DND-41 (cell line): ENCODE results near the gene OGFRL1.

ENCODE experiments used
- ATAC-seq: fragments of 200-7000 bp; cut with Tn5 transposase; 3 replicates; pipeline ENCODE4 v1.9.1; 2021; ENCODE audit warnings: low read depth; ENCODE audit not compliant: insufficient read depth
- DNase-seq: peaks from one replicate; pipeline ENCODE4 v3.0.0-alpha.2; 2020
- H2AFZ ChIP-seq: 2 replicates; pipeline ENCODE4 v1.6.0; 2012; ENCODE audit warnings: low read depth, low read length
- H3K27ac ChIP-seq: 2 replicates; pipeline ENCODE4 v1.5.1; 2012; ENCODE audit warnings: low read length, inconsistent platforms
- H3K27me3 ChIP-seq: fragments of 200-600 bp; sonication (generic); 2 replicates; pipeline ENCODE4 v1.6.0; 2012; ENCODE audit warnings: low read length, mild to moderate bottlenecking, inconsistent platforms; ENCODE audit not compliant: insufficient read depth, poor library complexity
- H3K36me3 ChIP-seq: 2 replicates; pipeline ENCODE4 v1.5.1; 2012; ENCODE audit warnings: low read length, inconsistent platforms; ENCODE audit not compliant: insufficient read depth
- H3K4me1 ChIP-seq: 2 replicates; pipeline ENCODE4 v1.5.1; 2012; ENCODE audit warnings: mild to moderate bottlenecking, low read length; ENCODE audit not compliant: insufficient read depth
- H3K4me2 ChIP-seq: 2 replicates; pipeline ENCODE4 v1.6.0; 2012; ENCODE audit warnings: mild to moderate bottlenecking, moderate library complexity, low read length, inconsistent platforms; ENCODE audit not compliant: insufficient read depth
- H3K4me3 ChIP-seq, 2 experiments: fragments of 200-600 bp in 1 of 2; shearing (Covaris generic) in 1 of 2; 2 replicates each; pipeline ENCODE4 v1.5.1; 2012 to 2016; ENCODE audit warnings: inconsistent platforms in 2 of 2, low read length in 2 of 2, mild to moderate bottlenecking in 2 of 2, low read depth in 1 of 2, moderate library complexity in 1 of 2
- H3K79me2 ChIP-seq: 2 replicates; pipeline ENCODE4 v1.6.0; 2012; ENCODE audit warnings: low read length, inconsistent platforms; ENCODE audit not compliant: insufficient read depth
- H3K9ac ChIP-seq: 2 replicates; pipeline ENCODE4 v1.6.0; 2012; ENCODE audit warnings: low read depth, mild to moderate bottlenecking, inconsistent platforms, low read length, moderate library complexity
- H3K9me3 ChIP-seq: 2 replicates; pipeline ENCODE4 v1.5.1; 2012; ENCODE audit warnings: low read length, moderate library complexity, mild to moderate bottlenecking, inconsistent platforms; ENCODE audit not compliant: insufficient read depth, severe bottlenecking
- H4K20me1 ChIP-seq: 2 replicates; pipeline ENCODE4 v1.6.0; 2012; ENCODE audit warnings: low read length; ENCODE audit not compliant: insufficient read depth
- EZH2 ChIP-seq: IDR thresholded peaks from 3 replicates; pipeline ENCODE4 v1.6.1; 2012; ENCODE audit warnings: borderline replicate concordance, low read depth, mild to moderate bottlenecking, moderate library complexity, low read length, inconsistent platforms; ENCODE audit not compliant: severe bottlenecking
- TF ChIP-seq, protein P1 (sequence below): IDR thresholded peaks from 2 replicates; pipeline ENCODE4 v1.5.1; 2012; ENCODE audit warnings: borderline replicate concordance, low read length, moderate library complexity, mild to moderate bottlenecking; ENCODE audit not compliant: poor library complexity, severe bottlenecking; ENCODE audit errors: extremely low read depth

Gene OGFRL1

DNA sequence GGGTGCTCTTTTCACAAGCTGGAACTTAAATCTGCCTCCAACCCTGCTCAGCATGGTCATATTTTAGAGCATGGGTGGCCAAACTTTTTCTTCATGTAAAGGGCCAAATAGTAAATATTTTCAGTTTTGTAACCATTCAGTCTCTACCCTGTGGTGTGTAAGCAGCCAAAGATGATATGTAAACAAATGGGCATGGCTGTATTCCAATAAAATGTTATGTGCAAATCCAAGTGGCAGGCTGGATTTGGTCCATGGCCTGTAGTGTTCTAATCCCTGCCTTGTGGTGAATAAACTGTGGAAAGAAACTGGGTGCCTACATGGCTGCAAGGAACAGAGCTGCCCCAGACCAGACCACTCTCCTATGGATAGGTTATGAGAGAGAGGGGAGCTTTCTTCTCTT lies 32.7 kb downstream of the OGFRL1 start:
- Histone ChIP-seq H3K4me3 (no peak overlapping the region), H3K9ac (no peak overlapping the region), H4K20me1 (no peaks in the 10 kb centered on the region), H3K4me2 (no peak overlapping the region), H2AFZ (no peak overlapping the region), H3K4me1 (no peaks in the 10 kb centered on the region), H3K36me3 (no peaks in the 10 kb centered on the region), H3K9me3 (no peaks in the 10 kb centered on the region), H3K27me3 (no peaks in the 10 kb centered on the region), H3K79me2 (no peaks in the 10 kb centered on the region), H3K27ac (no peak overlapping the region)
- DNase-seq = no peak
- TF ChIP-seq, protein P1, sequence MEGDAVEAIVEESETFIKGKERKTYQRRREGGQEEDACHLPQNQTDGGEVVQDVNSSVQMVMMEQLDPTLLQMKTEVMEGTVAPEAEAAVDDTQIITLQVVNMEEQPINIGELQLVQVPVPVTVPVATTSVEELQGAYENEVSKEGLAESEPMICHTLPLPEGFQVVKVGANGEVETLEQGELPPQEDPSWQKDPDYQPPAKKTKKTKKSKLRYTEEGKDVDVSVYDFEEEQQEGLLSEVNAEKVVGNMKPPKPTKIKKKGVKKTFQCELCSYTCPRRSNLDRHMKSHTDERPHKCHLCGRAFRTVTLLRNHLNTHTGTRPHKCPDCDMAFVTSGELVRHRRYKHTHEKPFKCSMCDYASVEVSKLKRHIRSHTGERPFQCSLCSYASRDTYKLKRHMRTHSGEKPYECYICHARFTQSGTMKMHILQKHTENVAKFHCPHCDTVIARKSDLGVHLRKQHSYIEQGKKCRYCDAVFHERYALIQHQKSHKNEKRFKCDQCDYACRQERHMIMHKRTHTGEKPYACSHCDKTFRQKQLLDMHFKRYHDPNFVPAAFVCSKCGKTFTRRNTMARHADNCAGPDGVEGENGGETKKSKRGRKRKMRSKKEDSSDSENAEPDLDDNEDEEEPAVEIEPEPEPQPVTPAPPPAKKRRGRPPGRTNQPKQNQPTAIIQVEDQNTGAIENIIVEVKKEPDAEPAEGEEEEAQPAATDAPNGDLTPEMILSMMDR = no peak
- no peak for TF ChIP-seq EZH2
- no peak for ATAC-seq

DNA sequence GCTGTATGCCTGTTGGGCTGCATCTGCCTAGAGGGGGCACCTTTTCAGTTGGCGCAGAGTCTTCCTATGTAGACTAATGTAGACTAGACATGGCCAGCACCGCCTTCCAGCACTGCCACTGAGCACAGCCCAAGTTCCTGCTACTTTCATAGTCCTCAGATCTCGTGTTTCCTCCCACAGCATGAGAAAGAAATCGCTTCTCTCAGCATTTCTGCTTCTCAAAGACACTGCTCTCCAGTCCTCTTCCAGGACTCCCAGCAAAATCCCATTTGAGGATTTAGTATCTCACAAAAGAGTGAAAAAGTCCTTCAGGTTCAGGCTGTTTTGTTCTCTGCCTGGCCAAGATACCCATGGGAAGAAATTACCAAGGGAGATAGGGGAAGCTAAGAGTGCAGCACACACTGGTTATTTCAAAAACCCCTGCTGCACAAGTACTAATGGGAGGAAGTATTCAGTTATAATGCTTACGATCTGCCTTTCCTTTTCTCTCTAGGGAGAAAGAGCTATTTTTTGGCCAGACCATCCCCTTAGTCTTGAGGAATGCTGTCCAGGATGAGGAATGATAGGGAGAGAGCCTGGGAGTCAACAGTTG lies 35.7 kb downstream of the OGFRL1 start:
- Histone ChIP-seq H3K36me3 (no peaks in the 10 kb centered on the region), H3K4me2 (no peak overlapping the region), H3K9ac (no peak overlapping the region), H3K79me2 (no peaks in the 10 kb centered on the region), H2AFZ (no peak overlapping the region), H3K27me3 (no peaks in the 10 kb centered on the region), H3K27ac (no peak overlapping the region), H3K4me1 (no peaks in the 10 kb centered on the region), H4K20me1 (no peaks in the 10 kb centered on the region), H3K4me3 (no peak overlapping the region), H3K9me3 (no peaks in the 10 kb centered on the region)
- no peak for DNase-seq
- TF ChIP-seq EZH2 = no peak
- TF ChIP-seq, protein P1 = no peak
- no peak for ATAC-seq

DNA sequence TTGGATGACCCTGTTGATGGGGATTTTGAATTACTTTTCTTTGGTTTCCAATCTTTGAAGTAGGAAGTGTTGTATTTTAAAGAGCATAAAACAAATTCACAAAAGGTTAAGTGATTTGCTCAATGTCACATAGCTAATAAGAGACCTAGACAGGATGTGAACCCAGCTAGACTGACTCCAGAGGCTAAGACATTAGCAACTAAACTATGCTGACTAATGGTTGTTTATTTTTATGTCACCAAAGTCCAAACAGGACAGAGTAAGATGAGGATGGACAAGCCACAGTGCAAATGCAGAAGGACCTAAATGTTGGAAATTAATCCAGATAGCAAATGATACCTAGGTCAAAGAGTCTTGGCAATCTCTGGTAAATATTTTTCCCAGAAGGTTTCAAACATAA lies 38.0 kb downstream of the OGFRL1 start:
- ATAC-seq = no peak
- no peaks in the 10 kb centered on the region for H3K79me2 ChIP-seq
- no peak overlapping the region for H3K9ac ChIP-seq
- TF ChIP-seq EZH2 = no peak
- TF ChIP-seq, protein P1 = no peak
- no peaks in the 10 kb centered on the region for H3K9me3 ChIP-seq
- H3K36me3 ChIP-seq = no peaks in the 10 kb centered on the region
- H3K4me2 ChIP-seq = no peak overlapping the region
- H4K20me1 ChIP-seq = no peaks in the 10 kb centered on the region
- DNase-seq = no peak
- H3K4me3 ChIP-seq = no peak overlapping the region
- H3K27me3 ChIP-seq = no peaks in the 10 kb centered on the region
- no peaks in the 10 kb centered on the region for H3K4me1 ChIP-seq
- H3K27ac ChIP-seq = no peak overlapping the region
- H2AFZ ChIP-seq = no peak overlapping the region

DNA sequence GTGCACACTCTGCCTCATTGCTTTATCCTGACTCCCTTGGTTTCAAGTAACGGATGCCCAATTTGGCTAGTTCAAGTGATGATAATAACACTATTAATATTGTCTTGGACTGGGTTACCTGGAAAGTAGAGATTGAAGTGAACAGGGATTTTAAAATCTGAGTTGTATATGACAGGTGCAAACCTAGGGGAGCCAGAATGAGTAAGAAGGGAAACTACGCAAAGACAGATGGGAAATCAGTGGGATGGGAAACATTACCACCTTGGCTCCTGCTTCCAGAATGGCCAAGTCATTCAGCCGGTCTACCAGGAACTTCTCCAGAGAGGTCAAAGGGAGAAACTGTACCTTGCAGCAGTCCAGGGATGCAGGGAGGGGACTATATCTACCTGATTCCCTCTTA lies 41.9 kb downstream of the OGFRL1 start:
- H3K27me3 ChIP-seq = no peaks in the 10 kb centered on the region
- no peak overlapping the region for H3K4me3 ChIP-seq
- no peaks in the 10 kb centered on the region for H3K4me1 ChIP-seq
- no peaks in the 10 kb centered on the region for H4K20me1 ChIP-seq
- no peaks in the 10 kb centered on the region for H3K36me3 ChIP-seq
- ATAC-seq = no peak
- H2AFZ ChIP-seq = no peak overlapping the region
- TF ChIP-seq EZH2 = no peak
- TF ChIP-seq, protein P1 = no peak
- no peaks in the 10 kb centered on the region for H3K9me3 ChIP-seq
- DNase-seq = no peak
- no peak overlapping the region for H3K9ac ChIP-seq
- H3K27ac ChIP-seq = no peak overlapping the region
- H3K4me2 ChIP-seq = no peak overlapping the region
- no peaks in the 10 kb centered on the region for H3K79me2 ChIP-seq
